Progenitor cell of endocrine pancreas (in vitro differentiated cells): ENCODE results near the gene SLC52A1. TPM values are rescaled to one million over a fixed set of nuclear protein-coding genes. Genes with fewer than 3 reads are reported as not detected.

Source experiments
- DNase-seq: peaks from one replicate; pipeline ENCODE4 v3.0.0; 2021; ENCODE audit warnings: low spot score; ENCODE audit not compliant: unreplicated experiment
- H3K27ac Mint-ChIP-seq: 2 replicates; pipeline ENCODE4 v1.8.0; 2021; ENCODE audit warnings: mild to moderate bottlenecking, moderate library complexity, mixed read lengths
- H3K27me3 Mint-ChIP-seq: 2 replicates; pipeline ENCODE4 v1.8.0; 2021; ENCODE audit warnings: mixed read lengths
- H3K36me3 Mint-ChIP-seq: 2 replicates; pipeline ENCODE4 v1.8.0; 2022; ENCODE audit warnings: mixed read lengths; ENCODE audit not compliant: insufficient read depth
- H3K4me1 Mint-ChIP-seq: 2 replicates; pipeline ENCODE4 v1.8.0; 2021; ENCODE audit warnings: low read depth, mixed read lengths
- H3K4me3 Mint-ChIP-seq: 2 replicates; pipeline ENCODE4 v1.8.0; 2021; ENCODE audit warnings: low read depth, mild to moderate bottlenecking, moderate library complexity, mixed read lengths
- H3K9me3 Mint-ChIP-seq: 2 replicates; pipeline ENCODE4 v1.8.0; 2021; ENCODE audit warnings: low read depth, mixed read lengths
- total RNA-seq: library from RNA; stranded (reverse); gene quantifications from 2 replicates; pipeline ENCODE4 v1.2.1, GENCODE V29; 2021
- TF ChIP-seq, protein P1 (sequence below): fragments of 200-600 bp; sonication (generic); IDR thresholded peaks from one replicate; pipeline ENCODE4 v1.5.0; 2021; ENCODE audit warnings: antibody characterized with exemption, mild to moderate bottlenecking; ENCODE audit not compliant: unreplicated experiment

The SLC52A1 gene
- total RNA-seq, 1 donor from 2014 or later, result not detected

DNA sequence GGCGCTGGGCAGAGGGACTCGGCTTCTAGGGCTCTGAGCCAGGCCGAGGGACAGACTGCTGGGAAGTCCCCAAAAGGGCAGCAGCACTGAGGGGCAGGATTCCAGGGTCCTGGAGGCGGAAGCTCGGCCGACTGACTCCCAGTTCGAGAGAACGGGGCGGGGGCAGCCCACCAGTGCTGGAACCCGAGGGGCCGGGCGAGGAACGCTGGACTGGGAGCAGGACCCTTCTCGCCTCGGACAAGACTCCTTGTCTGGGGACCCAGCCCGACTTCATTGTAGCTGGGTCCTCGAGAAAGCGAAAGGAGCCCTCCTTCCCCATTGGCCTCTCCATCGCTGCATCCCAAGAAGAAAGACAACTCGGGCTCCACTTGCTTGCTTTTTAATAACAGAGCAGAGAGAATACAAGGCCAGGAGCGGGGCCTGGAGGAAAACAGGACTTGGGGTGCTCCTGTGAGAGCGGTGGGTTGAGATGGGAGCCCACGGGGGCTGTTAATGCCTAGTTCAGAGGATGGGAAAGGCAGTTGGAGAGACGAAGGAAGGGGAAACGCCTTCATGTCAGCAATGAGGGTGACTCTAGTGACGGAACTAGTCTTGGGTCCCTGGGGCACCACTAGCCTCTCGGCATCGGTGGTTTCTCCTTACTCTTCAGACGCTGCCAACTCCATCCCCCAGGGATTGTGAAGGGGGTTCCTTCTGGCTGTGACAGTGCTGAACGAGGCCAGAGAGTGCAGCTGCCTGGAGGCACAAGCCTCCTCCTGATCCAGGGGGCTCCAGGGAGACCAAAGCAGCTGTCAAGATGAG, 47.3 kb downstream of the SLC52A1 start:
- Mint-ChIP-seq H3K27ac (peak overlapping the region; percentile 86), H3K4me3 (peak overlapping the region; percentile 81), H3K9me3 (no peaks in the 10 kb centered on the region), H3K4me1 (peaks cover 16% of the 10 kb centered on the region), H3K27me3 (no peaks in the 10 kb centered on the region), H3K36me3 (no peaks in the 10 kb centered on the region)
- no peak for DNase-seq
- TF ChIP-seq, protein P1, sequence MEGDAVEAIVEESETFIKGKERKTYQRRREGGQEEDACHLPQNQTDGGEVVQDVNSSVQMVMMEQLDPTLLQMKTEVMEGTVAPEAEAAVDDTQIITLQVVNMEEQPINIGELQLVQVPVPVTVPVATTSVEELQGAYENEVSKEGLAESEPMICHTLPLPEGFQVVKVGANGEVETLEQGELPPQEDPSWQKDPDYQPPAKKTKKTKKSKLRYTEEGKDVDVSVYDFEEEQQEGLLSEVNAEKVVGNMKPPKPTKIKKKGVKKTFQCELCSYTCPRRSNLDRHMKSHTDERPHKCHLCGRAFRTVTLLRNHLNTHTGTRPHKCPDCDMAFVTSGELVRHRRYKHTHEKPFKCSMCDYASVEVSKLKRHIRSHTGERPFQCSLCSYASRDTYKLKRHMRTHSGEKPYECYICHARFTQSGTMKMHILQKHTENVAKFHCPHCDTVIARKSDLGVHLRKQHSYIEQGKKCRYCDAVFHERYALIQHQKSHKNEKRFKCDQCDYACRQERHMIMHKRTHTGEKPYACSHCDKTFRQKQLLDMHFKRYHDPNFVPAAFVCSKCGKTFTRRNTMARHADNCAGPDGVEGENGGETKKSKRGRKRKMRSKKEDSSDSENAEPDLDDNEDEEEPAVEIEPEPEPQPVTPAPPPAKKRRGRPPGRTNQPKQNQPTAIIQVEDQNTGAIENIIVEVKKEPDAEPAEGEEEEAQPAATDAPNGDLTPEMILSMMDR, result no peak

DNA sequence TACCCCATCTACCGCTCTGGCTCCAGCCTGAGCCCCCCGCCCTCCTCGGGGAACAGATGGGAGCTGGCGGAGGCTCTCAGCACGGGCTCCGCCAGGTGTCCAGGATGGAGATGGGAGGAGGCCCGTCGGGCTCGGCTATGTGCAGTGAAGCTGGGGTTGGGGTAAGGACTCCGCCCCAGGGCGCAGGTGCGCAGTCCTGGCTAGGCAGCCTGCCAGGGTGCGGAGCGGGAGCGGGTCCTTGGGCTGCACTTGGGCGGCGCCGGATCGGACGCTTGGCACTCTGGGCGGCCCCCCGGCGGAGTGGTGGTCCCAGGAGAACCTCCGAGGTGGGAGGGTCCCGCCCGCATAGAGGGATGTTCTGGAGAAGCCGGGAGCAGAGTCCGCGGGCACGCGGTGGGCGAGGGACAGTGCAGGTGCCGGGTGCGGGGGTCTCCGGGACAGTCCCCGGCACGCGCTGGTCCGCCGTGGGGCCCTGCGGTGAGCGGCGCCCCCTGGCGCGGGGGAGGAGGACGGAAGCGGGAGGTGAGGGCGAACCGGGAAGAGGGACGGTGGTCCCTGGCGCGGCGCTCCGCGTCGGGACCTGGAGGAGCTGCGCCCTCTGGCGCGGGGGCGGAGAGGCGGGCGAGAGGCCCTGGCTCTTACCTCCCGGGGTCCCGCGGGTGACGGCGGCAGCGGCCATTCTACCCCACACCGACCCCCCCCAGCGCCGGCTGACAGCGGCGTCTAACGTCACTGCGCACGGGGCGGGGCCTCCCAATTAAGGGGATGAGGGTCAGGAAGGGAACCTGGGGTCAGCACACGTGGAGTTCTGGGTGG, 48.1 kb downstream of the SLC52A1 start, which contains the start of gene CAMTA2:
CAMTA2 (minus strand) TSS at position 725 of the 816 bp plus-strand sequence. CDS start 1,453 bp downstream, outside the sequence.
- Mint-ChIP-seq H3K27me3 (no peaks in the 10 kb centered on the region), H3K4me3 (peak within 1 kb of the TSS; percentile 81), H3K27ac (peak within 1 kb of the TSS; percentile 86), H3K9me3 (no peaks in the 10 kb centered on the region), H3K4me1 (peaks cover 16% of the 10 kb centered on the region), H3K36me3 (no peaks in the 10 kb centered on the region)
- peak; percentile 81 for DNase-seq
- TF ChIP-seq, protein P1, result peak; percentile 95

DNA sequence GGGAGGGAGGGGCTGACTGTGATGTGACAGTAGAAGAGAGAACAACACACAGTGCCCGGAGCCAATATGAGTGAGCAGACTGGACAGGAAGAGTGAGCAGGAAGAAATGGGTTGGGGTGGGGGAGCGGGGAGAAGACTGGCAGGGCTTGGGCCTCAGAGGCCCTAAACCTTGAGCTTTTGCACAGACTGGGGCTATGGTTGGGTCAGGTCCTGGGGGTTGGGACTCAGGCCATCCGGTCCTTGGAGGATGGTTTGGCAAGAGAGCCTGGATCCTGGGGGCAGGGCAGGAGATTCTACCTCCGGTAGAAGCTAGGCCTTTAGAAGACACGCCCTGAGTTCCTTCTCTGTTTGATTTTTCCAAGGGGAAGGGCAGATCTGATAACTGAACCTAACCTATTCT, 48.8 kb downstream of the SLC52A1 start:
- peaks cover 16% of the 10 kb centered on the region for H3K4me1 Mint-ChIP-seq
- H3K9me3 Mint-ChIP-seq, result no peaks in the 10 kb centered on the region
- H3K36me3 Mint-ChIP-seq, result peaks cover 2% of the 10 kb centered on the region
- peak overlapping the region; percentile 81 for H3K4me3 Mint-ChIP-seq
- TF ChIP-seq, protein P1, result no peak
- H3K27ac Mint-ChIP-seq, result peak overlapping the region; percentile 85
- no peaks in the 10 kb centered on the region for H3K27me3 Mint-ChIP-seq
- DNase-seq, result no peak

Other genes with a start within 250 kb of the SLC52A1 start
- gene VMO1, start 249.1 kb downstream of the SLC52A1 start, total RNA-seq, result 1.3 and 2.0 TPM in 2 replicates
- 4.0 and 4.1 TPM in 2 replicates for gene GLTPD2, start 246.5 kb downstream of the SLC52A1 start, total RNA-seq
- 126 and 137 TPM in 2 replicates for gene PSMB6, start 239.3 kb downstream of the SLC52A1 start, total RNA-seq
- 80.3 and 81.0 TPM in 2 replicates for gene PLD2, start 228.3 kb downstream of the SLC52A1 start, total RNA-seq
- 139 and 145 TPM in 2 replicates for gene MINK1, start 202.1 kb downstream of the SLC52A1 start, total RNA-seq
- gene C17orf107, start 135.9 kb downstream of the SLC52A1 start, total RNA-seq, result 3.6 and 3.7 TPM in 2 replicates
- 0.31 and 0.36 TPM in 2 replicates for gene CHRNE, start 132.3 kb downstream of the SLC52A1 start, total RNA-seq
- not detected in 2 replicates for gene GP1BA, start 103.1 kb downstream of the SLC52A1 start, total RNA-seq
- 46.8 and 47.4 TPM in 2 replicates for gene SLC25A11, start 95.4 kb downstream of the SLC52A1 start, total RNA-seq
- 97.4 and 106 TPM in 2 replicates for gene RNF167, start 95.2 kb downstream of the SLC52A1 start, total RNA-seq
- 372 and 404 TPM in 2 replicates for gene PFN1, start 86.9 kb downstream of the SLC52A1 start, total RNA-seq
- 23.4 and 25.8 TPM in 2 replicates for gene ENO3, start 84.3 kb downstream of the SLC52A1 start, total RNA-seq
- 70.3 and 71.4 TPM in 2 replicates for gene SPAG7, start 67.6 kb downstream of the SLC52A1 start, total RNA-seq
- gene CAMTA2, start 47.8 kb downstream of the SLC52A1 start, total RNA-seq, result 34.1 and 34.2 TPM in 2 replicates
- gene INCA1, start 37.9 kb downstream of the SLC52A1 start, total RNA-seq, result 2.8 and 3.3 TPM in 2 replicates
- 104 and 111 TPM in 2 replicates for gene KIF1C, start 37.5 kb downstream of the SLC52A1 start, total RNA-seq
- gene ZFP3, start 43.0 kb upstream of the SLC52A1 start, total RNA-seq, result 0.98 and 1.3 TPM in 2 replicates
- 51.1 and 56.3 TPM in 2 replicates for gene ZNF232, start 76.5 kb upstream of the SLC52A1 start, total RNA-seq
- gene USP6, start 80.6 kb upstream of the SLC52A1 start, total RNA-seq, result 0.80 and 0.84 TPM in 2 replicates
- gene ZNF594, start 156.4 kb upstream of the SLC52A1 start, total RNA-seq, result 23.8 and 26.1 TPM in 2 replicates
- not detected in 2 replicates for gene SCIMP, start 199.4 kb upstream of the SLC52A1 start, total RNA-seq
- gene RABEP1, start 246.9 kb upstream of the SLC52A1 start, total RNA-seq, result 46.2 and 50.1 TPM in 2 replicates